Neural cell (in vitro differentiated cells): ENCODE results near the gene ST6GALNAC2.

Source experiments
- CTCF ChIP-seq: fragments of 450-650 bp; IDR thresholded peaks from 2 replicates; pipeline ENCODE4 v1.5.1; 2014; ENCODE audit warnings: antibody characterized with exemption, mild to moderate bottlenecking, moderate library complexity; ENCODE audit not compliant: poor library complexity, severe bottlenecking
- EP300 ChIP-seq: fragments of 450-650 bp; conservative IDR thresholded peaks from 2 replicates; pipeline ENCODE4 v1.6.1; 2014; ENCODE audit warnings: antibody characterized with exemption, mild to moderate bottlenecking, moderate library complexity; ENCODE audit not compliant: poor library complexity, severe bottlenecking
- SMC3 ChIP-seq: fragments of 450-650 bp; conservative IDR thresholded peaks from 2 replicates; pipeline ENCODE4 v1.6.1; 2014; ENCODE audit warnings: antibody characterized with exemption, mild to moderate bottlenecking, moderate library complexity; ENCODE audit not compliant: poor library complexity

- no peak for TF ChIP-seq CTCF
- no peak for TF ChIP-seq EP300
- TF ChIP-seq SMC3, result no peak
Measured at GRCh38 chr17:76538281-76538931, 47.3 kb downstream of the ST6GALNAC2 start.
